Ishikawa (cell line): Measurements from ENCODE around the gene PLA2G4F.

Experiments used
- CEBPB ChIP-seq: IDR thresholded peaks from 2 replicates; pipeline ENCODE4 v1.6.1; 2012
- CREB1 ChIP-seq: IDR thresholded peaks from 2 replicates; pipeline ENCODE4 v1.6.1; 2012; ENCODE audit warnings: low read depth
- EP300 ChIP-seq: IDR thresholded peaks from 2 replicates; pipeline ENCODE4 v1.6.1; 2012; ENCODE audit warnings: borderline replicate concordance
- RAD21 ChIP-seq: IDR thresholded peaks from 2 replicates; pipeline ENCODE4 v1.6.1; 2012; ENCODE audit warnings: low read depth
- TAF1 ChIP-seq: IDR thresholded peaks from 2 replicates; pipeline ENCODE4 v1.6.1; 2012; ENCODE audit warnings: low read depth, mild to moderate bottlenecking
- TCF12 ChIP-seq: IDR thresholded peaks from 2 replicates; pipeline ENCODE4 v1.6.1; 2012; ENCODE audit warnings: low read depth
- YY1 ChIP-seq: IDR thresholded peaks from 2 replicates; pipeline ENCODE4 v1.6.1; 2012; ENCODE audit warnings: low read depth
- ZBTB7A ChIP-seq: IDR thresholded peaks from 2 replicates; pipeline ENCODE4 v1.6.1; 2012; ENCODE audit warnings: low read depth
- TF ChIP-seq, protein P1 (sequence below): IDR thresholded peaks from 2 replicates; pipeline ENCODE4 v1.6.1; 2012
- TF ChIP-seq, protein P2 (sequence below): IDR thresholded peaks from 2 replicates; pipeline ENCODE4 v1.6.1; 2012; ENCODE audit warnings: low read depth, mild to moderate bottlenecking

DNA sequence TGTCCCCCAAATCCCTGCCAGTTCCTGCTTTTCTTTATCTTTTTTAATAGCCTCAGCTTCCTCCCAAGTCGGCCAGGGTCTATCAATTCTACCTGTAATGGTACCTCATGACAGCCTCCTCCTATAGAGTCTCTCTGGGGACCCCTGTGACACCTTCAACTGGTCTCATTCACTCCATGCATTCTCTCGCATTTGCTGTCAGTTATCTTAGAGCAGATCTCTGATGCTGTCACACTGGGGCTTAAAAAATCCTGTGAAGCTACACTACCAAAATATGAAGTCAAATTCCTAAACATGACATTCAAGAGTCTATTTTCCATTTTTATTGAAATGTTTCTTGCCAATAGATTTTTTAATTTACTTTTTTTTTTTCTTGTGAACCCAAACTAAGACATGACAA, 46.2 kb upstream of the PLA2G4F start:
- TF ChIP-seq, protein P1, sequence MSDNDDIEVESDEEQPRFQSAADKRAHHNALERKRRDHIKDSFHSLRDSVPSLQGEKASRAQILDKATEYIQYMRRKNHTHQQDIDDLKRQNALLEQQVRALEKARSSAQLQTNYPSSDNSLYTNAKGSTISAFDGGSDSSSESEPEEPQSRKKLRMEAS: no peak
- no peak for TF ChIP-seq TAF1
- no peak for TF ChIP-seq CEBPB
- TF ChIP-seq CREB1: no peak
- no peak for TF ChIP-seq EP300
- no peak for TF ChIP-seq RAD21
- no peak for TF ChIP-seq TCF12
- no peak for TF ChIP-seq YY1
- TF ChIP-seq ZBTB7A: no peak
- TF ChIP-seq, protein P2, sequence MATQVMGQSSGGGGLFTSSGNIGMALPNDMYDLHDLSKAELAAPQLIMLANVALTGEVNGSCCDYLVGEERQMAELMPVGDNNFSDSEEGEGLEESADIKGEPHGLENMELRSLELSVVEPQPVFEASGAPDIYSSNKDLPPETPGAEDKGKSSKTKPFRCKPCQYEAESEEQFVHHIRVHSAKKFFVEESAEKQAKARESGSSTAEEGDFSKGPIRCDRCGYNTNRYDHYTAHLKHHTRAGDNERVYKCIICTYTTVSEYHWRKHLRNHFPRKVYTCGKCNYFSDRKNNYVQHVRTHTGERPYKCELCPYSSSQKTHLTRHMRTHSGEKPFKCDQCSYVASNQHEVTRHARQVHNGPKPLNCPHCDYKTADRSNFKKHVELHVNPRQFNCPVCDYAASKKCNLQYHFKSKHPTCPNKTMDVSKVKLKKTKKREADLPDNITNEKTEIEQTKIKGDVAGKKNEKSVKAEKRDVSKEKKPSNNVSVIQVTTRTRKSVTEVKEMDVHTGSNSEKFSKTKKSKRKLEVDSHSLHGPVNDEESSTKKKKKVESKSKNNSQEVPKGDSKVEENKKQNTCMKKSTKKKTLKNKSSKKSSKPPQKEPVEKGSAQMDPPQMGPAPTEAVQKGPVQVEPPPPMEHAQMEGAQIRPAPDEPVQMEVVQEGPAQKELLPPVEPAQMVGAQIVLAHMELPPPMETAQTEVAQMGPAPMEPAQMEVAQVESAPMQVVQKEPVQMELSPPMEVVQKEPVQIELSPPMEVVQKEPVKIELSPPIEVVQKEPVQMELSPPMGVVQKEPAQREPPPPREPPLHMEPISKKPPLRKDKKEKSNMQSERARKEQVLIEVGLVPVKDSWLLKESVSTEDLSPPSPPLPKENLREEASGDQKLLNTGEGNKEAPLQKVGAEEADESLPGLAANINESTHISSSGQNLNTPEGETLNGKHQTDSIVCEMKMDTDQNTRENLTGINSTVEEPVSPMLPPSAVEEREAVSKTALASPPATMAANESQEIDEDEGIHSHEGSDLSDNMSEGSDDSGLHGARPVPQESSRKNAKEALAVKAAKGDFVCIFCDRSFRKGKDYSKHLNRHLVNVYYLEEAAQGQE: no peak
